ENCODE results near the gene CPT1B. TPM values are rescaled to one million over a fixed set of nuclear protein-coding genes. Genes with fewer than 3 reads are reported as not detected.

The CPT1B gene
- total and polyA plus RNA-seq, 2 of the 8 experiments (the other 6 are each of a cell fraction or from before 2014, with no cell fraction given), result 34.2 to 36.2 TPM

DNA sequence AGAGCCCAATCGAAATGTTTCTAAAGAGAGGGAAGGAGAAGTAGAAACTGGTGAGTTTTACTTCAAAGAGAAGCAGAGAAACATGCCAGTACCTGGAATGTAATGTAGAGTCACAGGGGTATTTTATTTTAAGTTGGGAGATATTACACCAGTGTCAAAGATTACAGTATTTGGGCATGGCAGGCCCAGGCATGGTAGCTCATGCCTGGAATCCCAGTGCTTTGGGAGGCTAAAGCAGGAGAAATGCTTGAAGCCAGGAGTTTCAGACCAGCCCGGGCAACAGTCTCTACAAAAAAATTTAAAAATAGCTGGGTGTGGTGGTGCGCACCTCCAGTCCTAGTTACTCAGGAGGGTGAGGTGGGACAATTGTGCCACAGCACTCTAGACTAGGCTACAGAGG lies 18.2 kb downstream of the CPT1B start:
- Histone ChIP-seq H2BK12ac (ENCODE audit: low read depth, low read length) (no peak overlapping the region), H3K23me2 (ENCODE audit: low read depth, low read length) (peaks cover 3% of the 10 kb centered on the region; the same call in 1 of the 2 replicates), H2BK5ac (ENCODE audit: low read depth, low read length) (no peak overlapping the region), H4K20me1 (replicated peaks in 1 of 2; ENCODE audit: control insufficient read depth in 1 of 2, insufficient read depth in 2 of 2, low read length in 2 of 2) (no peaks in the 10 kb centered on the region), H2BK120ac (replicated peaks; ENCODE audit: low read depth, low read length) (no peak overlapping the region), H2BK20ac (ENCODE audit: low read length) (no peak overlapping the region), H3K9ac (replicated peaks in 1 of 4; ENCODE audit: extremely low read depth in 1 of 4, low read depth in 3 of 4, low read length in 3 of 4) (no peak overlapping the region), H3K4ac (replicated peaks; ENCODE audit: insufficient read length, low read depth, low read length) (no peak overlapping the region), H2AK5ac (ENCODE audit: low read depth, low read length) (no peak overlapping the region), H3K36me3 (ENCODE audit: control insufficient read depth in 2 of 4, insufficient read depth in 4 of 4, low read length in 3 of 4) (no peaks in the 10 kb centered on the region), H3K79me1 (ENCODE audit: low read depth, low read length) (no peaks in the 10 kb centered on the region), H3K4me1 (replicated peaks in 1 of 4; ENCODE audit: control insufficient read depth in 3 of 4, insufficient read depth in 4 of 4, low read length in 3 of 4) (peaks cover 0 to 5% (median 1%) of the 10 kb centered on the region in 4 experiments; a peak in 4 of 7 replicates), H3K27ac (ENCODE audit: low read depth, low read length) (no peak overlapping the region), H4K5ac (ENCODE audit: insufficient read length, low read depth, low read length) (no peak overlapping the region), H3K4me3 (ENCODE audit: extremely low read depth in 1 of 4, insufficient read depth in 2 of 4, low read depth in 3 of 4, low read length in 4 of 4) (no peak overlapping the region), H3K18ac (ENCODE audit: extremely low read depth, low read length) (no peak overlapping the region), H2AFZ (ENCODE audit: low read length) (no peak overlapping the region), H3K4me2 (ENCODE audit: insufficient read depth in 1 of 2, low read depth in 2 of 2, low read length in 2 of 2) (no peak overlapping the region), H4K8ac (ENCODE audit: extremely low read depth, insufficient read depth, low read length) (no peak overlapping the region), H3K23ac (ENCODE audit: insufficient read length) (no peak overlapping the region), H3K27me3 (replicated peaks in 1 of 4; ENCODE audit: control insufficient read depth in 3 of 4, extremely low read depth in 1 of 4, insufficient read depth in 3 of 4, low read length in 3 of 4) (peaks cover 0 to 5% (median 3%) of the 10 kb centered on the region in 4 experiments; a peak in 5 of 7 replicates), H3K56ac (replicated peaks; ENCODE audit: insufficient read length, low read depth, low read length) (no peak overlapping the region), H3K79me2 (ENCODE audit: control insufficient read depth in 1 of 2, insufficient read depth in 2 of 2, low read length in 2 of 2) (no peaks in the 10 kb centered on the region), H4K91ac (replicated peaks; ENCODE audit: insufficient read length, low read length) (no peak overlapping the region), H3K9me3 (ENCODE audit: insufficient read depth in 2 of 2, low read depth in 1 of 2, low read length in 1 of 2) (no peaks in the 10 kb centered on the region), H2BK15ac (ENCODE audit: low read length) (no peak overlapping the region), H3K14ac (ENCODE audit: insufficient read length) (no peak overlapping the region)
- FAIRE-seq, result no peak
- POLR2A ChIA-PET (ENCODE audit: partially characterized antibody), result interaction anchor here (0.7 kb wide), 1 partner anchor 22 kb away, joined by 3 read pairs; no protein-coding TSS in a partner anchor
- DNase-seq (ENCODE audit: low read depth in 1 of 2, low spot score in 2 of 2), result no peak
- WGBS, 2 experiments (ENCODE audit: extremely low coverage in 1 of 2, insufficient coverage in 1 of 2, insufficient read length in 1 of 2, insufficient replicate concordance in 2 of 2, low coverage in 1 of 2, low lambda C conversion rate in 2 of 2, missing lambda C conversion rate in 1 of 2), result 92% methylated on average over 3 of the region's 3 CpGs; no CpG with 5 or more reads in 1 of the 2 experiments
- CTCF ChIA-PET (ENCODE audit: partially characterized antibody), result interaction anchor here (0.7 to 2.1 kb wide), 4 partner anchors 34 to 132 kb away, joined by 3 to 6 read pairs (median 4); partner anchors contain the start of gene SCO2
- no peak for TF ChIP-seq TBP (IDR thresholded peaks at IDR 0.05; ENCODE audit: low read depth, low read length)
- TF ChIP-seq SIN3A (conservative IDR thresholded peaks at IDR 0.05 in 1 of 2, IDR thresholded peaks at IDR 0.05 in 1 of 2; ENCODE audit: low read depth in 1 of 2, low read length in 2 of 2), result no peak
- TF ChIP-seq, protein P1, sequence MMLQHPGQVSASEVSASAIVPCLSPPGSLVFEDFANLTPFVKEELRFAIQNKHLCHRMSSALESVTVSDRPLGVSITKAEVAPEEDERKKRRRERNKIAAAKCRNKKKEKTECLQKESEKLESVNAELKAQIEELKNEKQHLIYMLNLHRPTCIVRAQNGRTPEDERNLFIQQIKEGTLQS (IDR thresholded peaks at IDR 0.05; ENCODE audit: insufficient read depth, low read depth, low read length), result no peak
- TF ChIP-seq, protein P2, sequence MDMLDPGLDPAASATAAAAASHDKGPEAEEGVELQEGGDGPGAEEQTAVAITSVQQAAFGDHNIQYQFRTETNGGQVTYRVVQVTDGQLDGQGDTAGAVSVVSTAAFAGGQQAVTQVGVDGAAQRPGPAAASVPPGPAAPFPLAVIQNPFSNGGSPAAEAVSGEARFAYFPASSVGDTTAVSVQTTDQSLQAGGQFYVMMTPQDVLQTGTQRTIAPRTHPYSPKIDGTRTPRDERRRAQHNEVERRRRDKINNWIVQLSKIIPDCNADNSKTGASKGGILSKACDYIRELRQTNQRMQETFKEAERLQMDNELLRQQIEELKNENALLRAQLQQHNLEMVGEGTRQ (IDR thresholded peaks at IDR 0.05; ENCODE audit: low read length), result no peak
- no peak for TF ChIP-seq KDM4A (IDR thresholded peaks at IDR 0.05; ENCODE audit: low read depth, low read length, severe bottlenecking)
- TF ChIP-seq SAP30 (IDR thresholded peaks at IDR 0.05; ENCODE audit: insufficient read depth, insufficient replicate concordance, low read length), result no peak
- no peak for TF ChIP-seq BCL11A (IDR thresholded peaks at IDR 0.05; ENCODE audit: low read depth in 2 of 2, low read length in 2 of 2)
- no peak for TF ChIP-seq JUND (IDR thresholded peaks at IDR 0.05; ENCODE audit: low read length)
- no peak for TF ChIP-seq CTBP2 (IDR thresholded peaks at IDR 0.05; ENCODE audit: borderline replicate concordance, insufficient read depth, insufficient read length, low read length)
- TF ChIP-seq EP300 (IDR thresholded peaks at IDR 0.05; ENCODE audit: borderline replicate concordance in 1 of 2, low read depth in 2 of 2, low read length in 2 of 2), result no peak
